Thymus (tissue), 14 donors: ENCODE results near the gene GRAMD2A. TPM values are rescaled to one million over a fixed set of nuclear protein-coding genes. Genes with fewer than 3 reads are reported as not detected.
A peak's percentile ranks its signal among the peaks of the same experiment; 100 is the strongest.

Experiments used
- DNase-seq, 9 donors: peaks; one replicate each; pipeline ENCODE4 v3.0.0-alpha.2; 2013; ENCODE audit warnings: low spot score in 9 of 9, low read depth in 6 of 9, missing footprints in 1 of 9
- H3K27ac ChIP-seq, 2 donors: one replicate each; pipeline ENCODE4 v1.5.1; 2013; ENCODE audit warnings: control low read depth in 1 of 2, low read depth in 1 of 2, low read length in 1 of 2, mild to moderate bottlenecking in 1 of 2, moderate library complexity in 1 of 2
- H3K27me3 ChIP-seq, 2 donors: one replicate each; pipeline ENCODE4 v1.5.1; 2013; ENCODE audit warnings: low read length in 1 of 2; ENCODE audit not compliant: control insufficient read depth in 2 of 2, insufficient read depth in 1 of 2
- H3K36me3 ChIP-seq, 2 donors: one replicate each; pipeline ENCODE4 v1.5.1; 2013; ENCODE audit warnings: low read length in 1 of 2, mild to moderate bottlenecking in 1 of 2, moderate library complexity in 1 of 2; ENCODE audit not compliant: control insufficient read depth in 2 of 2, insufficient read depth in 2 of 2
- H3K4me1 ChIP-seq, 2 donors: one replicate each; pipeline ENCODE4 v1.5.1; 2013; ENCODE audit warnings: low read length in 2 of 2; ENCODE audit not compliant: control insufficient read depth in 2 of 2, insufficient read depth in 2 of 2
- H3K4me3 ChIP-seq, 2 donors: one replicate each; pipeline ENCODE4 v1.5.1; 2013; ENCODE audit warnings: low read length in 2 of 2, control low read depth in 1 of 2, mild to moderate bottlenecking in 1 of 2
- H3K9me3 ChIP-seq, 2 donors: one replicate each; pipeline ENCODE4 v1.5.1; 2013; ENCODE audit warnings: low read length in 1 of 2, mild to moderate bottlenecking in 1 of 2; ENCODE audit not compliant: control insufficient read depth in 2 of 2, insufficient read depth in 1 of 2
- WGBS: extraction: QIAGEN DNeasy Blood & Tissue Kit; methylation state at CpG from one replicate; pipeline ENCODE4 v1.1.7; 2013; 5-methylcytosine and 5-hydroxymethylcytosine counted together
- long read RNA-seq, 10 donors: transcript quantifications; one replicate each; lab custom pipeline, GENCODE V29; 2026
- polyA plus RNA-seq: library from polyadenylated mRNA; stranded (reverse); fragments of 200-250 nt; gene quantifications from one replicate; pipeline ENCODE4 v1.2.3, GENCODE V29; 2013
- total RNA-seq: library from RNA; stranded (reverse); fragments of 120-200 nt; gene quantifications from one replicate; pipeline ENCODE4 v1.2.4, GENCODE V29; 2013
- donor health status: healthy.

The GRAMD2A gene
- 0.47 TPM for total RNA-seq
- 0.52 TPM for polyA plus RNA-seq
- long read RNA-seq, donor 1: 0 reads
- long read RNA-seq, donor 2: 0 reads
- long read RNA-seq, donor 3: 0 reads
- long read RNA-seq, donor 4: 0 reads
- long read RNA-seq, donor 5: 0 reads
- long read RNA-seq, donor 6, partial matches to known transcripts: 0 of 1 reads
- long read RNA-seq, donor 6, other reads (novel, unspliced or antisense): 0 of 1 reads
- long read RNA-seq, donor 7: 0 reads
- long read RNA-seq, donor 8: 0 reads
- long read RNA-seq, donor 9: 0 reads
- long read RNA-seq, donor 10: 0 reads

DNA sequence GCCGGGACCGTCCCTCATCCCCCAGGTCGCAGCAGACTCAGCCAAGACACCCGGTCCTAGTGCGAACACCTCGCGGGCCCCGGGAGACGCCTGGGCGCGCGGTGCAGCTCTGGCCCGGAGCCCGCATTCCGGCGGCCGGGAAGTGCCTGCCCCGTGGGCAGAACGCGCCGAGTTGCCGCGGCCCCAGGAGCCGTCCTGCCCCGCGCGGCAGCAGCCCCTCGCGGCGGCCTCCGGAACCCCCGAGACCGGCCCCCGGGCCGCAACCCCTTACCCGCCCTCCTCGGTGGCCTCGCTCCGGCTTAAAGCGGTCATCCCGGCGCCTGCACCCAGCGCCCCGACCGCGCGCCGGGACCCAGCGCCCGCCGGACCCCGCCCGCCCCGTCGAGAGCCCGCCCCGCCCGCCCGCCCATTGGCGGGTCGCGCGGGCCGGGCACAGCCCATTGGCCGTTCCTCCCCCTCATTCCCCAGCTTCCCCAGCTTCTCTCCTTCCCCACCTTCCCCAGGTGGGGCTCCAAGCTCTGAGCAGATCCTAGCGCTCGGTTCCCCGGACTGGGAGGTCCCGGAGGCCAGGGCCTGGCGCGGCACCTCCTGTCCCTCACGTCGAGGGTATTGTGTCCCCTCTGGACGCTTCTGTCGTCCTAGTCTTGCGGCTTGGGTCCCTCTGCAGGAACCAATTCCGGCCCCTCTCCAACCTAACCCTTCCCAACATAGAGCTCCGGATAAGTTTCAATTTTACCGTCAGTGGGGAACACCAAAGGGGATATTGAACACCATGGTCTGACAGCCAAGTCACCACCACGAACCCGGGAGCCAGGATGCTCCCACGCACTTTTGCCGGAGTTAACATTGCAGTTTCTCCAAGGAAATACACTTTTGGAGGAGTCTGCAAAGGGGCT, at the start of gene GRAMD2A:
TSS of gene GRAMD2A (minus strand) at position 328 of the 896 bp plus-strand sequence.
- 21% methylated on average over 83 of the region's 83 CpGs for WGBS
- peaks cover 9 to 18% of the 10 kb centered on the region in 2 donors for H3K4me1 ChIP-seq
- DNase-seq: peak in 1 of 9 donors; percentile 10
- peak within 1 kb of the TSS in 1 of 2 donors; percentile 35 for H3K4me3 ChIP-seq
- peaks cover 46% of the 10 kb centered on the region in 2 donors for H3K36me3 ChIP-seq
- peaks cover 20 to 40% of the 10 kb centered on the region in 2 donors for H3K27me3 ChIP-seq
- no peaks in the 10 kb centered on the region for H3K9me3 ChIP-seq
- no peak within 1 kb of the TSS for H3K27ac ChIP-seq

DNA sequence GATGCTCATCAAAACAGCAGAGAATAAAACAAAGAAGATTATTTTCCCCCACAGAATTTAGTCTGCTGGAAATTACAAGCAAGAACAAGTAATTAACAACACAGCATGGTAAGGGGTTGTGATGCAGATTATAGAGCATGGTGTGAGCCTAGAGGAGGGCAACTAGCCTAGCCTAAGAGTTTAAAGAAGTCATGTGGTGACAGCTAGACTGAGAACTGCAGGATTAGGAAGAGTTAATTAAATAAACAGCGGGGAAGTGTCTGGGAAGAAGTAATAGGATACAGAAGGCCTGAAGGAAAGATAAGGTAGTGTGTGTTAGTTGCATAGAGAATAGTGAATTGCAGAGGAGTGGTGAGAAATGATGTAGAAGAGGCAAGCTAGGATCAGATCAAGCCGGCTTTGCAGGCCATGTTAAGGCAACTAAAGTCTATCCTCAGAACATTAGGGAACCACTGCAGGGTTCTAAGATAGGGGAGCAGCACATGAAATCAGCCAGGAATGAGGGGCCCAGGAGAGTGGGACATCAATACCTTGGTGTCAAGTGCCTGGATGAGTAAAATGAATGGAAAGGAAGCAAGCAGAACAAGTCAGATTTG, 45.3 kb upstream of the GRAMD2A start:
- no peaks in the 10 kb centered on the region for H3K27me3 ChIP-seq
- H3K4me1 ChIP-seq: no peaks in the 10 kb centered on the region
- no peak overlapping the region for H3K4me3 ChIP-seq
- DNase-seq: no peak
- WGBS: 93% methylated on average over 2 of the region's 2 CpGs
- H3K27ac ChIP-seq: no peak overlapping the region
- no peaks in the 10 kb centered on the region for H3K9me3 ChIP-seq
- peaks cover 23 to 28% of the 10 kb centered on the region in 2 donors for H3K36me3 ChIP-seq

DNA sequence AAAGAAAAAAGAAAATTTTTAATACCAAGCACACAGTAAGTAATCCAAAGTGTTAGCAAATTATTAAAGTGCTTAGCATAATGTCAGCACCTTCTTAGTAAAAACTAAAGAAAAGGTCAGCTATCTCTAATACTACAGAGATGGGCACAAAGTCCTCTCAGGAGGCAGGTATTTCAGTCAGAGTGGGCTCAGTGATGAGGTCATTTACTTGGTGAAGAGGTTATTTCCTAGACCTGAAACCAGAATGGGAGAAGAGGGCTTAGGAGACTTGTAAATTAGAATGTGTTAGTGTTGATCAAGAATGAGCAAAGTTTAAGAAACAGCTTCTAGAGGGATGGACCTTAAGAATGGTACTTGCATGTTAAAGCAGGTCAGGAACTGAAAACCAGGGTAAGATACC, 42.1 kb upstream of the GRAMD2A start:
- H3K27me3 ChIP-seq: no peaks in the 10 kb centered on the region
- no peak for DNase-seq
- no peak overlapping the region for H3K27ac ChIP-seq
- no peak overlapping the region for H3K4me3 ChIP-seq
- no peaks in the 10 kb centered on the region for H3K9me3 ChIP-seq
- peaks cover 0 to 8% of the 10 kb centered on the region in 2 donors for H3K4me1 ChIP-seq
- peaks cover 23 to 28% of the 10 kb centered on the region in 2 donors for H3K36me3 ChIP-seq

DNA sequence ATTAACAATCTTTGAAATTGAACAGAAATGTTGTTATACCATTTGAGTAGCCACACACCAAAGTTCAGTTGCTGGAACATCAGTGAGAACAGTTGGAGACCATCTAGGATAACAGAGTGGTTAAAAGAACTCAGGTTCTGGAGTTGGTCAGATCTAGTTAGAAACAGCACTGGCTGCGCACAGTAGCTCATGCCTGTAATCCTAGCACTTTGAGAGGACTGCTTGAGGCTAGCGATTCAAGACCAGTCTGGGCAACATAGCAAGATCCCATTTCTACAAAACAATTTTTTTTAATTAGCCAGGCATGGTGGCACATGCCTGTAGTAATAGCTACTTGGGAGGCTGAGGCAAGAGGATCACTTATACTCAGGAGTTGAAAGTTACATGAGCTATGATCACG, 41.0 kb upstream of the GRAMD2A start:
- DNase-seq: no peak
- Histone ChIP-seq H3K27me3 (no peaks in the 10 kb centered on the region), H3K36me3 (peaks cover 22 to 23% of the 10 kb centered on the region in 2 donors), H3K27ac (no peak overlapping the region), H3K4me3 (no peak overlapping the region), H3K4me1 (peaks cover 0 to 8% of the 10 kb centered on the region in 2 donors), H3K9me3 (no peaks in the 10 kb centered on the region)
- 98% methylated on average over 3 of the region's 3 CpGs for WGBS

DNA sequence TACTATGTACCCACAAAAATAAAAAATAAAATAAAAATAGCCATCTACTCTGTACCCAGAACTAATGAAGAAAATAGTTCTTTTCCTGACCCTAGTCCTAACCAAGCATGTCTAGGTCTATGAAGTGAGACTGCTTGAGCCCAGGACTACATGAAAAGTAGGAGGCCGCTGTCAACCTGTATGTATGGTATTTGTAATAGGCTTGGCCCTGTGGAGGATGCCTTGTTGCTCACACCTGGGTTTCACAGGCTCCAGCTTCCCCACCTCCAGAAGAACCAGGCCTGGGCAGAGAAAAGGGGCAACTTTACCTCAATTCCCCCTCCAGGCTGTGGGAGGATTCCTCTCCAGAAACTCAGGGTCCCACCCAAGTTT, 40.3 kb upstream of the GRAMD2A start:
- Histone ChIP-seq H3K9me3 (no peaks in the 10 kb centered on the region), H3K4me3 (no peak overlapping the region), H3K27me3 (no peaks in the 10 kb centered on the region), H3K4me1 (peaks cover 0 to 8% of the 10 kb centered on the region in 2 donors), H3K27ac (no peak overlapping the region), H3K36me3 (peaks cover 20 to 22% of the 10 kb centered on the region in 2 donors)
- WGBS: 96% methylated on average over 1 of the region's 1 CpG
- DNase-seq: no peak

DNA sequence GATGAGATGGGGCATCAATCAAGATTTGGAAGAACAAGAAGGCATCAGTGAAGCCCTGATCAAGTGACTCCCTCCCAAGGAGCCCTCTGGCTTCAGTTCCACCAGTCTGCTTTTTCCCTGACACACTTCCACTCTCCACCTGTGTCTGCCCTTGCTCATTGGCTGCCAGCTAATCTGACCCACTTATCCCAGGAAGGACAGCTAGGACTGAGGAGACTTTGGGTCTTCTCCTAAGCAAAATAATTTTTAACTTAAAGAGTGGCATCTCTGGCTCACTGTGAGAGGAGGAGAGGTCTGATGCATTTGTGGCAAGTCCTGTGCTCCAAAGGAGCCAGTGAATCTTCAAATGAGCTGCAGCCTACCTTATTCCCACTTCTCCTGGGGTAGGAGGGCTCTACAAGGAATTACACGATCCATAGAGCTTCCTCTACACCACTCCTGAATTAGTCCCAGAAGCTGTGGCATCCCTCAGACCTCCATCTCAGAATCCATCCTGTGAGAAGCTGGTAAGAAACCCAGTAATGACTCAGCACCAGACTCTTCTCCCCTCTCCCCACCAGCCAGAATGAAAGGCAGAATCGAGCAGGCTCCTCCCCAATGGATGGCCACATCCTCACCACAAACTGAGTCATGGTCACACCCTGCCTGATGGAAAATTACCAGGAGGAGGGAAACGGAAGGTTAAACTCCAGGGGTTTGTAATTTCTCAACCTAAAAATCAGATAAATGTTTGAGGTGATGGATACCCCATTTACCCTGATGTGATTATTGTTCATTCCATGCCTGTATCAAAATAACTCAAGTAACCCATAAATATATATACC, 39.7 kb upstream of the GRAMD2A start:
- H3K9me3 ChIP-seq: no peaks in the 10 kb centered on the region
- H3K4me3 ChIP-seq: no peak overlapping the region
- peak in 1 of 9 donors; percentile 13 for DNase-seq
- 6% methylated on average over 3 of the region's 3 CpGs for WGBS
- no peaks in the 10 kb centered on the region for H3K27me3 ChIP-seq
- peaks cover 0 to 11% of the 10 kb centered on the region in 2 donors for H3K4me1 ChIP-seq
- H3K27ac ChIP-seq: no peak overlapping the region
- H3K36me3 ChIP-seq: peaks cover 17% of the 10 kb centered on the region in 2 donors

DNA sequence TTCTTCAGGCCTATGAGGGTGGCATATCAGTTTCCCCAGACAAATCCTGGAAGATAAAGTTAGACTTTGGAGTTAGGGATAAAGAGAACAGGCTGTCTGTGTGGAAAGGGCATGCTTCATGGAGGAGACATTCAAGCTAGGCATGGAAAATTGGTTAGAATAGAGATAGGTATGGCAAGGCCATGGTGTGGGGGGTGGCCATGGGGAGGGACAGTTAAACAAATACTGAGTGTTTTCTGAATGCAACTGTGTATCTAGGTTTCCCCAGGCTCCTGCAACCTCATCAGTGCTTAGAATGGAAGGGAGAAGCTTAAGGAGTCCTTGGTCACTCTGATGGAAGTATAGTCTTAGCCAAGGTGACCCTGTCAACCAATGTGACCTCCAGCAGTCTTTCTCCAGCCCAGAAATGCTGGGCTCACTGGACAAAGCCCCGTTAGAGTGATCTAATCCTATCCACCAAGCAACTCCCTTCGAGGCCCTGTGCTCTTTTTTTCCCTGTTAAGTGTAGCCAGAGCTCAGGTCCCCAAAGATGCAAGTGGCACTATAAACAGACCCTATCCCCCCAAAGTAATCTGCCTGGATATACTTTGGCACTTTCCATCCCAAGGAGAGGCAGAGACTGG, 38.9 kb upstream of the GRAMD2A start:
- no peak for DNase-seq
- Histone ChIP-seq H3K27ac (no peak overlapping the region), H3K27me3 (no peaks in the 10 kb centered on the region), H3K4me1 (peaks cover 0 to 19% of the 10 kb centered on the region in 2 donors), H3K36me3 (peaks cover 10 to 11% of the 10 kb centered on the region in 2 donors), H3K9me3 (no peaks in the 10 kb centered on the region), H3K4me3 (no peak overlapping the region)
- WGBS: 92% methylated on average over 2 of the region's 2 CpGs

DNA sequence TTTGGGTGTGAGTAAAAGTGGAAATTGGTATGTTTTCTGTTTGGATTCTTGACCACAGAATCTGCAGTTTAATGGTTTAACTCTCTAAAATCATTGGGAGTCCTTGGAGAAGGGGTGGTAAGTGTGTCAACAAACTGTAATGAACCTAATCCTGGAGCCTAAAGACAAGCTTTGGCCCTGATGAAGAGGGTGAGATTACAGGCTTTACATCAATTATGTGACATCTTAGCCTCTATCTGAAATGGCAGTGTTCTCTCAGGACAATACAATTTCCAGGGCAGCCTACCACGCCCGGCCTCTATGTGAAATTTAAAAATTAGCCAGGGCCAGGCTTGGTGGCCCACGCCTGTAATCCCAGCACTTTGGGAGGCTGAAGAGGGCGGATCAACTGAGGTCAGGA, 37.7 kb upstream of the GRAMD2A start:
- Histone ChIP-seq H3K27ac (no peak overlapping the region), H3K4me1 (peaks cover 0 to 20% of the 10 kb centered on the region in 2 donors), H3K4me3 (no peak overlapping the region), H3K9me3 (no peaks in the 10 kb centered on the region), H3K36me3 (peaks cover 0 to 2% of the 10 kb centered on the region in 2 donors), H3K27me3 (no peaks in the 10 kb centered on the region)
- 95% methylated on average over 4 of the region's 4 CpGs for WGBS
- DNase-seq: no peak
